GM23248 (cell line): ENCODE measurements around the gene SEC14L1. TPM values are rescaled to one million over a fixed set of nuclear protein-coding genes. Genes with fewer than 3 reads are reported as not detected.

Source experiments
- DNase-seq: peaks from one replicate; pipeline ENCODE4 v3.0.0-alpha.2; 2015
- H2AFZ ChIP-seq: fragments of 200-600 bp; sonication (generic); 2 replicates; pipeline ENCODE4 v1.6.1; 2016; ENCODE audit warnings: antibody characterized with exemption
- H3F3A ChIP-seq: fragments of 200-600 bp; sonication (generic); 2 replicates; pipeline ENCODE4 v1.6.1; 2016; ENCODE audit warnings: mild to moderate bottlenecking, antibody characterized with exemption, mixed run types; ENCODE audit not compliant: insufficient read depth
- H3K27ac ChIP-seq: fragments of 200-600 bp; sonication (generic); 2 replicates; pipeline ENCODE4 v1.5.1; 2016; ENCODE audit warnings: mild to moderate bottlenecking
- H3K27me3 ChIP-seq: fragments of 200-600 bp; sonication (generic); replicated peaks from 2 replicates; pipeline ENCODE4 v1.6.1; 2016; ENCODE audit warnings: mild to moderate bottlenecking; ENCODE audit not compliant: insufficient read depth
- H3K36me3 ChIP-seq: fragments of 200-600 bp; sonication (generic); 2 replicates; pipeline ENCODE4 v1.6.1; 2016; ENCODE audit warnings: low read depth, mild to moderate bottlenecking
- H3K4me1 ChIP-seq: fragments of 200-600 bp; sonication (generic); 2 replicates; pipeline ENCODE4 v1.6.1; 2016; ENCODE audit warnings: mild to moderate bottlenecking; ENCODE audit not compliant: insufficient read depth
- H3K4me2 ChIP-seq: fragments of 200-600 bp; sonication (generic); one replicate; pipeline ENCODE4 v1.6.1; 2016; ENCODE audit warnings: mild to moderate bottlenecking; ENCODE audit not compliant: unreplicated experiment
- H3K4me3 ChIP-seq: fragments of 200-600 bp; sonication (generic); 2 replicates; pipeline ENCODE4 v1.5.1; 2016; ENCODE audit warnings: mild to moderate bottlenecking
- H3K79me2 ChIP-seq: fragments of 200-600 bp; sonication (generic); 2 replicates; pipeline ENCODE4 v1.6.1; 2016; ENCODE audit warnings: mild to moderate bottlenecking; ENCODE audit not compliant: insufficient read depth
- H3K9ac ChIP-seq: fragments of 200-600 bp; sonication (generic); 2 replicates; pipeline ENCODE4 v1.6.1; 2016; ENCODE audit warnings: mild to moderate bottlenecking
- H3K9me2 ChIP-seq: fragments of 200-600 bp; sonication (generic); 2 replicates; pipeline ENCODE4 v1.6.1; 2016; ENCODE audit warnings: mixed run types, mild to moderate bottlenecking, moderate library complexity; ENCODE audit not compliant: insufficient read depth
- H3K9me3 ChIP-seq: fragments of 200-600 bp; sonication (generic); one replicate; pipeline ENCODE4 v1.6.1; 2017; ENCODE audit warnings: low read depth
- H4K20me1 ChIP-seq: fragments of 200-600 bp; sonication (generic); 2 replicates; pipeline ENCODE4 v1.6.0; 2016; ENCODE audit not compliant: insufficient read depth
- EZH2 ChIP-seq: fragments of 200-600 bp; sonication (generic); IDR thresholded peaks from 2 replicates; pipeline ENCODE4 v1.6.1; 2018; ENCODE audit warnings: antibody characterized with exemption, mild to moderate bottlenecking; ENCODE audit not compliant: insufficient read depth, poor library complexity, severe bottlenecking
- EZH2phosphoT487 ChIP-seq: fragments of 200-600 bp; sonication (generic); IDR thresholded peaks from 2 replicates; pipeline ENCODE4 v1.6.1; 2018; ENCODE audit warnings: antibody characterized with exemption, moderate library complexity, mild to moderate bottlenecking, low read depth; ENCODE audit not compliant: insufficient read depth
- WGBS, 2 experiments: methylation state at CpG; one replicate each; pipeline ENCODE4 v1.1.6; 2015 to 2017; ENCODE audit warnings: low lambda C conversion rate in 2 of 2, low coverage in 1 of 2; ENCODE audit errors: missing lambda C conversion rate in 2 of 2; 5-methylcytosine and 5-hydroxymethylcytosine counted together
- in situ Hi-C: fragments of 300-500 bp; cut with MboI; formaldehyde crosslinking; loops from 2 replicates; pipeline ENCODE4 v1.15.0; 2020
- polyA plus RNA-seq: library from polyadenylated mRNA; unstranded; fragments of >200 nt; fragmentation: Nextera tagmentation; extraction: Ambion mirVana; gene quantifications from 2 replicates; pipeline ENCODE4 v1.2.1, GENCODE V29; 2016
- total RNA-seq: library from RNA; depleted of rRNA; stranded (reverse); fragments of >200 nt; shearing (Covaris generic); gene quantifications from 2 replicates; pipeline ENCODE4 v1.2.3, GENCODE V29; 2014

Gene SEC14L1
- total and polyA plus RNA-seq, 2 experiments from 2014 or later = 24.4 to 26.8 TPM

DNA sequence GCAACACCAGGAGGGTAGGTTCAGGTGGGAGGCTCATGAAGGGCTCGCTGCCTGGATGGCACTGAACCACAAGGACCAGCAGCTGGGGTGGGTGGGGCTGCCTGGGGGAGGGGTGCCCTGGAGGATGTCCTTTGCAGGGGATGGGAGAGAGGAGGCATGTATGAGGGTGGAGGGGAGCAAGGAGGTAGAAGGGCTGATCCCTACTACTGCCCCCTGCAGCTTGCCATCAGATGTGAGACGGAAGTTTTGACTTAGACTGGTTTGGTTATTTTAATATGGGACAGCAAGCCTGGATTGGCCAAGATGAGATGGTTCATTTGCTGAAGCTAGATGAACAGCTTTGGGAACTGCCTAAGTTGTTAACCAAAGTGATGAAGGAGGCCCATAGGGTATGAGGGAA lies 115.9 kb downstream of the SEC14L1 start:
- H2AFZ ChIP-seq = no peak overlapping the region
- in situ Hi-C loops = no loop called here
- H4K20me1 ChIP-seq = no peaks in the 10 kb centered on the region
- H3K9me2 ChIP-seq = no peaks in the 10 kb centered on the region
- H3K4me2 ChIP-seq = no peak overlapping the region
- no peak overlapping the region for H3K4me3 ChIP-seq
- peaks cover 14% of the 10 kb centered on the region for H3F3A ChIP-seq
- H3K9ac ChIP-seq = no peak overlapping the region
- 95% methylated on average over 2 of the region's 2 CpGs for WGBS, 2 experiments
- H3K4me1 ChIP-seq = peaks cover 28% of the 10 kb centered on the region
- no peak overlapping the region for H3K27ac ChIP-seq
- no peaks in the 10 kb centered on the region for H3K79me2 ChIP-seq
- H3K27me3 ChIP-seq = no peaks in the 10 kb centered on the region
- no peak for DNase-seq
- H3K9me3 ChIP-seq = no peaks in the 10 kb centered on the region
- TF ChIP-seq EZH2phosphoT487 = no peak
- TF ChIP-seq EZH2 = no peak
- no peaks in the 10 kb centered on the region for H3K36me3 ChIP-seq

DNA sequence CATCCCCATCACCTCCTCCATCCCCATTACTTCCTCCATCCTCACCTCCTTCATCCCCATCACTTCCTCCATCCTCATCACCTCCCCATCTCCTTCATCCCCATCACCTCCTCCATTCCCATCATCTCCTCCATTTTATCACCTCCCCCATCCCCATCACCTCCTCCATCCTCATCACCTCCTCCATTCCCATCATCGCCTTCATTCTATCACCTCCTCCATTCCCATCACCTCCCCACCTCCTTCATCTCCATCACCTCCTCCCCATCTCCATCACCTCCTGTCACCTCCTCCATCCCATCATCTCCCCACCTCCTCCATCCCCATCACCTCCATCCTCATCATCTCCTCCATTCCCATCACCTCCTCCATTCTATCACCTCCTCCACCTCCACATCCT lies 116.4 kb downstream of the SEC14L1 start:
- Histone ChIP-seq H3K79me2 (no peaks in the 10 kb centered on the region), H3K9me2 (no peaks in the 10 kb centered on the region), H3K36me3 (no peaks in the 10 kb centered on the region), H3K4me2 (no peak overlapping the region), H3K27ac (no peak overlapping the region), H2AFZ (no peak overlapping the region), H3K9me3 (no peaks in the 10 kb centered on the region), H3K27me3 (no peaks in the 10 kb centered on the region), H3K9ac (no peak overlapping the region), H3K4me1 (peaks cover 24% of the 10 kb centered on the region), H3F3A (peaks cover 14% of the 10 kb centered on the region), H3K4me3 (no peak overlapping the region), H4K20me1 (no peaks in the 10 kb centered on the region)
- no peak for TF ChIP-seq EZH2phosphoT487
- no peak for TF ChIP-seq EZH2
- DNase-seq = no peak
- WGBS, 2 experiments = 83 to 98% methylated on average over 1 of the region's 1 CpG
- in situ Hi-C loops = no loop called here

DNA sequence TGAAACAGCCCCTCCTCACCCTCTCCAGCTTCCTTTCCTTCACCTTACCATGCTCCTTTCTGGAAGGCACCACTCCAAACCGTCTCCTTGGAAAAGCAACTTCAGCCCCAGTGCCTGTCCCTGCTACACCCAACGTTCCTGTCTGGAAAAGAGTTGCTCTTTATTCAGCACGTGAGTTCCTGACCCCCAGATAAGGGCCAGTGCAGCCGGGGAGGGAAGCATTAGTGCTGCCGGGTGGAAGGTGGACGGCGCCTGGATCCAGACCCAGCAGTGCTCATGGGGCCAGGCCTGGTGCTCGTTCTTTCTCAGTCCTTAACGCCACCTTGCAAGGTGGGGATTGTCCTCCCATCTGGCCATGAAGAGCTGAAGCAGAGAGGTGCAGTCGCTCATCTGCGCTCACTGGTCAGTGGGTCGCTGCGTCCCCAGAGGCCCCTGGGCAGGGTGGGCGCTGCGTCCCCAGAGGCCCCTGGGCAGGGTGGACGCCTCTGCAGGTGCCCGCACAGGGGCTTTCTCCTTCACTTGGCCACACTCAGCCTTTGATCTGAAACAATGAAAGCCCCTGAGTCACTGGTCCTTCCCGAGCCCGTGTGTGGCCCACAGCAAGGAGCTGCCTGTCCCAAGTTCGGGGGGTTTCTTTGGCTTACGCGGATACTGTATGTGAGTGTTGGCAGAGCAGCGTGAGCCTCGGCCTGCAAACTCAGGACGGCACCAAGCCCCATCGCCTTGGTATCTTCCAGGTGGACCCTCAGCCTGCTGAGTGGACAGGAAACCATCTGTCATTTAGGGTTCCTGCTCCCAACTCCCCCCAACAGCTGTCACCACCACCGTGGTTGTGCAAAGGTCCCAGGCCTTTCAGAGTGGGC lies 117.1 kb downstream of the SEC14L1 start:
- H3K79me2 ChIP-seq = no peaks in the 10 kb centered on the region
- H3K27ac ChIP-seq = no peak overlapping the region
- H3K9ac ChIP-seq = no peak overlapping the region
- peaks cover 8% of the 10 kb centered on the region; the same call in 1 of the 2 replicates for H3F3A ChIP-seq
- H3K4me2 ChIP-seq = no peak overlapping the region
- no peak for DNase-seq
- H3K27me3 ChIP-seq = no peaks in the 10 kb centered on the region
- WGBS, 2 experiments = 93 to 94% methylated on average over 27 of the region's 27 CpGs
- H3K9me3 ChIP-seq = no peaks in the 10 kb centered on the region
- no peak overlapping the region for H3K4me3 ChIP-seq
- no peak overlapping the region for H2AFZ ChIP-seq
- H4K20me1 ChIP-seq = no peaks in the 10 kb centered on the region
- no peak for TF ChIP-seq EZH2
- TF ChIP-seq EZH2phosphoT487 = no peak
- peaks cover 19% of the 10 kb centered on the region for H3K4me1 ChIP-seq
- no peaks in the 10 kb centered on the region for H3K36me3 ChIP-seq
- no peaks in the 10 kb centered on the region for H3K9me2 ChIP-seq
- in situ Hi-C loops = no loop called here

DNA sequence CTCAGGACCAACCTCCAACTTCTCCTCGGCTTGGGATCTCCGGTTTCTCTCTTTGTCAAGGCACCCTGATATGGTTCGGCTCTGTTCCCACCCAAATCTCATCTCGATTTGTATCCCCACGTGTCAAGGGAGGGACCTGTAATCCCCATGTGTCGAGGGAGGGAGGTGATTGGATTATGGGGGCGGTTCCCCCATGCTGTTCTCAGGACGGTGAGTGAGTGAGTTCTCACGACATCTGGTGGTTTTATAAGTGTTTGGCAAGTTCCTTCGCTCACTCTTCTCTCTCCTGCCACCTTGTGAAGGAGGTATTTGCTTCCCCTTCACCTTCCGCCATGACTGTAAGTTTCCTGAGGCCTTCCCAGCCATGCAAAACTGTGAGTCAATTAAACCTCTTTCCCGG lies 117.9 kb downstream of the SEC14L1 start:
- Histone ChIP-seq H4K20me1 (no peaks in the 10 kb centered on the region), H3K4me2 (no peak overlapping the region), H3K4me1 (peaks cover 18% of the 10 kb centered on the region), H3K9me2 (no peaks in the 10 kb centered on the region), H3K36me3 (no peaks in the 10 kb centered on the region), H3K9ac (no peak overlapping the region), H3K27ac (no peak overlapping the region), H3K4me3 (no peak overlapping the region), H3K27me3 (no peaks in the 10 kb centered on the region), H3F3A (0 out of 2 replicates have a peak, but pooled peaks cover 5% of the 10 kb centered on the region), H3K79me2 (no peaks in the 10 kb centered on the region), H2AFZ (no peak overlapping the region), H3K9me3 (no peaks in the 10 kb centered on the region)
- TF ChIP-seq EZH2 (no peak), EZH2phosphoT487 (no peak)
- no peak for DNase-seq
- in situ Hi-C loops = no loop called here
- WGBS, 2 experiments = 79 to 80% methylated on average over 11 to 12 of the region's 12 CpGs
